GM21528 (cell line): ENCODE measurements around the gene MORF4L1.

Experiments
- ATAC-seq: cut with Tn5 transposase; IDR thresholded peaks from one replicate; pipeline ENCODE4 v1.9.1; 2021; ENCODE audit warnings: mild to moderate bottlenecking, moderate library complexity; ENCODE audit not compliant: unreplicated experiment, low FRiP score

MORF4L1 gene

DNA sequence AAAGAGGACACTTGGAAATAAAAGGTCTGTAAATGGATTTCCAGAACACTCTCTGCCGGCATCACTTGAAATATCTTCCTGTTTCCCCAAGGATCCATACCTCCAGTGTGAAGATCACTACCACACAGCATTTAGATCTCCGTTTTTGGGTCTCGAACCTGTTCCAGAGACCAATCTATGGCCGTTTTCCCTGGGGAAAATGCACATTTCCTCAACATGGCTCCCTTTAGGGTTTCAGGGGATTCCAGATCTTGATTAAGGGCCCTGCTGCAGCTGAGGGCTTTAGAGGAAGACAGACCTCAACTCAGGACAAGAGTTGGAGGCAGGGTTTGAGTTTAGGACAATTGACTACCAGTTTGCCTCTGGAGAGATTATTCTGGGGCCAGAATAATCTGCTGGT lies 70.1 kb downstream of the MORF4L1 start:
- no peak for ATAC-seq

DNA sequence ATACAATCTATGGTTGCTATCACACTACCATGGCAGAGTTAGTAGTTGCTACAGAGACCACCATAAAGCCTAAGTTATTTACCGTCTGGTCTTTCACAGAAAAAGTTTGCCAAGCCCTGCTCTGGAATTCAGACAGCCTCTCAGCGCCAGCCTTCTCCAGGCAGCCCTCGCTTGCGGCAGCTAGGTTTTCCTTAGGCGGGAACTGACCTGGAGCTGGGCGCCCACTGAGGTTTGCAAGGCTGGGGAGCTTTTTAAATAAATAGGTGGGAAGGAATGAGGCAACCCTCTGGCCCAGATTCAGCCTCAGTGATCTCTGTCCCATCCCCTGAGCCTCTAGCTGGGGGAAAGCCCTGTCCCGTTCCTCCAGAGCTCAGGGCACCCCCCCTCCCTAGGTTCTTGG lies 71.0 kb downstream of the MORF4L1 start:
- no peak for ATAC-seq

DNA sequence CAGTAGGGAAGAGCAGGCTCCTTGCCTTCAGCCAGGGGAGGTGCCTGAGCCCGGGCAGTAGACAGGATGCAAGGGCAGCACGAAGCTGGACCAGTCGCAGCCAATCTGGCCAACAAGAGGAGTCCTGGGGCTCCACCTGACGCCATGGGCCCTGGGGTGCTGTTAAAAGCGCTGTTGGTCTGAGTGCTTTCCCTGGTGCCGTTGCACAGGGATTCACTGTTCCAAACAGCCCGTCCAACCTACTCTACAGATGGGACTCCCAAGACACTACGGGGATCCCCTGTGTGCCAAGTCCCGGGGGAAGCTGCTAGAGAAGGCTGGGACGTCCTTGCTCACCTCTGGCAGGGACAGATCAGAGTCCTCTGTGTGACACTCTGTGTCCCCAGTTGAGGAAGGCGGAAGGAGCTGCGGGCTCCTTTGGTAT lies 71.5 kb downstream of the MORF4L1 start:
- ATAC-seq = peak; percentile 23

DNA sequence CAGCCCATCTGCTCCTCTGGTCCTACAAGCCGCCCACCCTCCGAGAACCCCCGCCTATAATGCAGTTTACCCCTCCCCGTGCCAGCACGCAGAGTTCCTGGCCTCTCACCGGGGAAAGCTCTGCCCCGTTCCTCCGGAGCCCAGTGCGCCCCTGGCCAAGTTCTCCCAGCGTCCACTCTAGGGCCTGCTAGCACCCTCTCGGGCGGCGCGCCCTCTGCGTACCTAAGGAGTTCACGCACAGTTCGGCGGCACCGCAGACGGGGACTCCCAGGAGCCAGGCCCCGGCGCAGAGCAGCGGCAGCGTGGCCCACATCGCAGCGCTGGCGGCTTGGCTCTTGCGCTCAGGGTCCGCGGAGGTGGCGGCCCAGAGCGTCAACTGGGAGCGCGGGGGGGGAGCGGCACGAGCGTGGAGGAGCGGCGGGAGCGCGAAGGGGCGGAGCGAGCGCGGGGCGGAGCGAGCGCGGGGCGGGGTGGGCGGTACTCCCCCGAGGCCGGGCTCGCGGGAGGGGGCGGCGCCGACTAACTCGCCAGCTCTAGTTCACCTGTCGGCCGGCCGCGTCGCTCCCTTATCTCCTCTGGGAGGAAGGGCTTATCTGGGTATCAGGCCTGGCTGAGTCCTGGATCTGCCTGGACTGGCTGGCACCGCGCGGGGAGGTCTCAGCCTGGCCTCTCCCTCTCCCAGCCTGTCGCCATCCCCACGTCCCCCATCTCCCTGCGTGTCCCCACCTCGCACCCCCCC lies 72.1 kb downstream of the MORF4L1 start, which contains the start of gene CTSH:
TSS of gene CTSH (minus strand) at position 378 of the 739 bp plus-strand sequence. CDS start at position 313, 65 bp downstream.
- ATAC-seq = peak; percentile 48

DNA sequence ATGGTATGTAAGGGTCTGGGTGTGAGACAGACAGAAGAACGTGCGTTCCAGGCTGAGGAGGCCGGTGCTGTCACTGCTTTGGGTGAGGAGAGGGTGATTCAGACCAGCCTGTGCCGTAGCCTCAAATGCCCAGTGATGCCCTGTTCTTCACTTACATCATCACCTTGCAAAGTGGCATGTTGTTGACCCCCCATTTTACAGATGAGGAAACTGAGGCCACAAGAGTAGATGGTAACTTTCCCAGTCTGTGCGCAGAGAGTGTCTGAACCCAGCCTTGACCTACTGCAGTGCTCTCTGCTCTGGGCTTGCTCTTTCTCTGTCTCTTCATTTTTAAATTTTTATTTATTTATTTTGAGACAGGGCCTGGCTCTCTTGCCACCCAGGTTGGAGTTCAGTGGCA lies 73.8 kb downstream of the MORF4L1 start:
- no peak for ATAC-seq

DNA sequence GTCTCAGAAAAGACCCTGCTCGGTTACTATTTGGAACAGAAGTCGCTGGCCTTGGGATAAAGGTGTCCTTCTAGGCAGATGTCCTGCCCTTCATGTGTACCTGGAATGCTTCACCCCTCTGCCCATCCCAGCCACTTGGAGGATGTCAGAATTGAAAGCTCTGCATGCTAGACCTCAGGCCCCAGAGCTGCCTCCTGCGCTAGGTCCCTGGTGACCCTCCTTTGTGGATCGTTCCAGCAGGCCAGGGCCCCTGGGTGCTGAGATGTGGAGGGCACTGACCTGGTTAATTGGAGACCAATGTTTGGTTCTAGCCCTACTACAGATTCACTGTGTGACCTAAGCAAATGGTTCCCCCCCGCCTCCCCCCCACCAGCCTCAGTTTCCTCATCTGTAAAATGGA lies 74.8 kb downstream of the MORF4L1 start:
- no peak for ATAC-seq
